PC-9 (cell line): ENCODE results near the gene IFT57. TPM values are rescaled to one million over a fixed set of nuclear protein-coding genes. Genes with fewer than 3 reads are reported as not detected.

ENCODE experiments used
- BruUV-seq: library from RNA; stranded (reverse); fragments of 400-500 nt; replicated peaks from 2 replicates; lab custom pipeline; 2021; lab: Mats Ljungman, UMichigan
- CTCF ChIA-PET: fragments of 300-600 bp; sonication (Branson Sonifier 250); formaldehyde crosslinking; loops from one replicate; lab custom pipeline; 2022; ENCODE audit warnings: antibody characterized with exemption; lab: Charles Lee
- POLR2A ChIA-PET: fragments of 300-600 bp; sonication (Branson Sonifier 250); formaldehyde crosslinking; loops from one replicate; lab custom pipeline; 2022; ENCODE audit warnings: antibody characterized with exemption; ENCODE audit not compliant: unreplicated experiment; lab: Charles Lee
- DNase-seq, 2 experiments: peaks; one replicate each; pipeline versions ENCODE4 v3.0.0 to v3.0.0-alpha.2; 2015 to 2022; ENCODE audit warnings: mixed read lengths in 1 of 2
- H2AFZ ChIP-seq: fragments of 200-600 bp; sonication (generic); 2 replicates; pipeline ENCODE4 v1.8.1; 2017; ENCODE audit warnings: antibody characterized with exemption
- H3F3A ChIP-seq: fragments of 200-600 bp; sonication (generic); 2 replicates; pipeline ENCODE4 v1.8.1; 2017; ENCODE audit warnings: antibody characterized with exemption, mild to moderate bottlenecking, low read depth; ENCODE audit not compliant: insufficient read depth
- H3K27ac ChIP-seq: fragments of 200-600 bp; sonication (generic); 2 replicates; pipeline ENCODE4 v1.6.1; 2016; ENCODE audit warnings: mixed run types
- H3K27me3 ChIP-seq: fragments of 200-600 bp; sonication (generic); 2 replicates; pipeline ENCODE4 v1.6.1; 2016; ENCODE audit warnings: low read depth, mixed run types; ENCODE audit not compliant: insufficient read depth
- H3K36me3 ChIP-seq: fragments of 200-600 bp; sonication (generic); 2 replicates; pipeline ENCODE4 v1.6.1; 2016; ENCODE audit warnings: low read depth, mixed run types
- H3K4me1 ChIP-seq: fragments of 200-600 bp; sonication (generic); replicated peaks from 2 replicates; pipeline ENCODE4 v1.6.1; 2016; ENCODE audit warnings: mixed run types; ENCODE audit not compliant: insufficient read depth
- H3K4me2 ChIP-seq: fragments of 200-600 bp; sonication (generic); 2 replicates; pipeline ENCODE4 v1.6.1; 2017; ENCODE audit warnings: mixed run types
- H3K4me3 ChIP-seq: fragments of 200-600 bp; sonication (generic); 2 replicates; pipeline ENCODE4 v1.6.1; 2016; ENCODE audit warnings: mixed run types
- H3K79me2 ChIP-seq: fragments of 200-600 bp; sonication (generic); 2 replicates; pipeline ENCODE4 v1.6.1; 2017; ENCODE audit warnings: low read depth, mixed run types
- H3K9me2 ChIP-seq: fragments of 200-600 bp; sonication (generic); 2 replicates; pipeline ENCODE4 v1.8.1; 2017; ENCODE audit warnings: mild to moderate bottlenecking; ENCODE audit not compliant: insufficient read depth
- H3K9me3 ChIP-seq: fragments of 200-600 bp; sonication (generic); 2 replicates; pipeline ENCODE4 v1.8.1; 2016; ENCODE audit warnings: low read depth; ENCODE audit not compliant: insufficient read depth
- H4K20me1 ChIP-seq: fragments of 200-600 bp; sonication (generic); 2 replicates; pipeline ENCODE4 v1.8.1; 2017; ENCODE audit not compliant: insufficient read depth
- EZH2 ChIP-seq: fragments of 200-600 bp; sonication (generic); IDR thresholded peaks from 2 replicates; pipeline ENCODE4 v1.8.0; 2017; ENCODE audit warnings: antibody characterized with exemption, low read depth
- intact Hi-C: fragments of 100-400 bp; cut with micrococcal nuclease; formaldehyde crosslinking; loops from one replicate; pipeline ENCODE4 v1.10.0; 2022; ENCODE audit not compliant: unreplicated experiment
- total RNA-seq: library from RNA; stranded (reverse); gene quantifications from 2 replicates; pipeline ENCODE4 v1.2.3, GENCODE V29; 2021
- TF ChIP-seq, protein P1 (sequence below): fragments of 200-600 bp; sonication (generic); conservative IDR thresholded peaks from 2 replicates; pipeline ENCODE4 v1.6.1; 2017; ENCODE audit warnings: mixed run types, antibody characterized with exemption, mild to moderate bottlenecking, moderate library complexity

The IFT57 gene
- total RNA-seq, 1 experiment from 2014 or later = 55.2 TPM

DNA sequence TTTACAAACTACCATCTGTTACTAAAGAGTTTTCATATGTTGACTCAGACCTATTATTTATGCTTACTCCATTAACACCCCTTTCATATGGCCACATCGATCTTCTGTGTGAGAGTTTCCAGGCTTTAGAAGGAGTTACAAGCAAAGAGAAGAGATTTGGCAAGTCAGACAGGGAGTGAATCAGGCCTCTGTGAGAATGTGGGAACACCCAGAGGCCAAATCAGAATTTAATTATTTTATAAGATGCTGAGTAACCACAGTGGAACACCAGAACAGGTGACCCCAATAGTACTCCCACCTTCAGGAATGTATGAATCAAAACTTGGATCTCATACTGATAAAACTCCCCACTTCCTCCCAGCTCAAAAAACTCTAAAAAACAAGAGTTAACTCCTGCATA, 42.0 kb downstream of the IFT57 start:
- BruUV-seq = no TSS peak
- TF ChIP-seq EZH2 = no peak
- TF ChIP-seq, protein P1, sequence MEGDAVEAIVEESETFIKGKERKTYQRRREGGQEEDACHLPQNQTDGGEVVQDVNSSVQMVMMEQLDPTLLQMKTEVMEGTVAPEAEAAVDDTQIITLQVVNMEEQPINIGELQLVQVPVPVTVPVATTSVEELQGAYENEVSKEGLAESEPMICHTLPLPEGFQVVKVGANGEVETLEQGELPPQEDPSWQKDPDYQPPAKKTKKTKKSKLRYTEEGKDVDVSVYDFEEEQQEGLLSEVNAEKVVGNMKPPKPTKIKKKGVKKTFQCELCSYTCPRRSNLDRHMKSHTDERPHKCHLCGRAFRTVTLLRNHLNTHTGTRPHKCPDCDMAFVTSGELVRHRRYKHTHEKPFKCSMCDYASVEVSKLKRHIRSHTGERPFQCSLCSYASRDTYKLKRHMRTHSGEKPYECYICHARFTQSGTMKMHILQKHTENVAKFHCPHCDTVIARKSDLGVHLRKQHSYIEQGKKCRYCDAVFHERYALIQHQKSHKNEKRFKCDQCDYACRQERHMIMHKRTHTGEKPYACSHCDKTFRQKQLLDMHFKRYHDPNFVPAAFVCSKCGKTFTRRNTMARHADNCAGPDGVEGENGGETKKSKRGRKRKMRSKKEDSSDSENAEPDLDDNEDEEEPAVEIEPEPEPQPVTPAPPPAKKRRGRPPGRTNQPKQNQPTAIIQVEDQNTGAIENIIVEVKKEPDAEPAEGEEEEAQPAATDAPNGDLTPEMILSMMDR = no peak
- peak in 1 of 2 experiments; percentile 65 for DNase-seq
- H4K20me1 ChIP-seq = no peaks in the 10 kb centered on the region
- H3F3A ChIP-seq = no peaks in the 10 kb centered on the region
- H3K4me2 ChIP-seq = no peak overlapping the region
- H3K4me3 ChIP-seq = no peak overlapping the region
- no peaks in the 10 kb centered on the region for H3K36me3 ChIP-seq
- H3K79me2 ChIP-seq = no peaks in the 10 kb centered on the region
- no peaks in the 10 kb centered on the region for H3K9me3 ChIP-seq
- no peaks in the 10 kb centered on the region; the same call in 1 of the 2 replicates for H3K9me2 ChIP-seq
- H3K27me3 ChIP-seq = no peaks in the 10 kb centered on the region
- 0 out of 2 replicates have a peak, but pooled peaks cover 7% of the 10 kb centered on the region for H3K4me1 ChIP-seq
- ChIA-PET POLR2A (interaction anchor here (0.6 kb wide), 1 partner anchor 35 kb away, joined by 3 read pairs; no protein-coding TSS in a partner anchor), CTCF (no interaction called here)
- intact Hi-C loops = no loop called here
- no peak overlapping the region for H2AFZ ChIP-seq
- H3K27ac ChIP-seq = peak overlapping the region; percentile 4; the same call in 1 of the 2 replicates

DNA sequence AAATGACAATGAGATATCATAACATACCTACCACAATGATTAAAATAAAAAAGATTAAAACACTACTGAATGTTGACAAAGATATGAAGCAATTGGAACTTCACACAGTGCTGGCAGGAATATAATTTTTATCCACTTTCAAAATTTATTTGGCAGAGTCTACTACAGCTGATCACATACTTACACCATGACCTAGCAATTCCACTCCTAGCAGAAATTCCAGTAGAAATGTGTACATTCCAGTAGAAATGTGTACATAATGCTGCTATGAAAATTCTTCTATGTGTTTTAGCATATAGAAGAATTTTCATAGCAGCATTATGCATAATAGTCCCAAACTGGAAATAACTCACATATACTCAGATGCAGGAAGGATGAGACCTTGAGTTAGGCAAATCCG, 43.5 kb downstream of the IFT57 start:
- DNase-seq = no peak

DNA sequence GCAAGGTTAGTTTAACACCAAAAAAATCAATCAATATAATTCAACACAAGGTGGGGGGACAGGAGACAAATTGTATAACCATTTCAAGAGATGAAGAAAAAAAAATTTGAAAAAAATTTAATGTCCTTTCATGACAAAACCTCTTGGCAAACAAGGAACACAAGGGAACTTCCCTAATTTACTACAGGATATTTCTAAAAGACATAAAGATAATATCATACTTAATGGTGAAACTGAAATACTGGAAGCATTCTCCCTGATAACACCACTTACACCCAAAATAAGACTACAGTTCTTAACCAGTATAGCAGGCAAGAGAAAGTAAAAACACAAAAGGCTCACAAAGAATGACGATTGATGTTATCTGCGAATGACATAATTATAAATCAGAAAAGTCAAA, 44.7 kb downstream of the IFT57 start:
- intact Hi-C loops = no loop called here
- no peaks in the 10 kb centered on the region for H3K79me2 ChIP-seq
- no peaks in the 10 kb centered on the region for H3K9me3 ChIP-seq
- CTCF ChIA-PET = no interaction called here
- POLR2A ChIA-PET = no interaction called here
- TF ChIP-seq EZH2 = no peak
- TF ChIP-seq, protein P1 = no peak
- no peak overlapping the region for H2AFZ ChIP-seq
- no peaks in the 10 kb centered on the region; the same call in 1 of the 2 replicates for H3K9me2 ChIP-seq
- DNase-seq = no peak
- no TSS peak for BruUV-seq
- no peak overlapping the region for H3K27ac ChIP-seq
- no peak overlapping the region for H3K4me3 ChIP-seq
- no peaks in the 10 kb centered on the region for H3F3A ChIP-seq
- H3K27me3 ChIP-seq = no peaks in the 10 kb centered on the region
- H3K36me3 ChIP-seq = no peaks in the 10 kb centered on the region
- no peak overlapping the region for H3K4me2 ChIP-seq
- H3K4me1 ChIP-seq = 0 out of 2 replicates have a peak, but pooled peaks cover 7% of the 10 kb centered on the region
- H4K20me1 ChIP-seq = no peaks in the 10 kb centered on the region

More for the DNA sequence above, 43.5 kb downstream of the IFT57 start:
- Histone ChIP-seq H3F3A (no peaks in the 10 kb centered on the region), H2AFZ (no peak overlapping the region), H3K36me3 (no peaks in the 10 kb centered on the region), H3K4me3 (no peak overlapping the region), H3K9me2 (no peaks in the 10 kb centered on the region; the same call in 1 of the 2 replicates), H3K4me2 (no peak overlapping the region), H3K9me3 (no peaks in the 10 kb centered on the region), H3K79me2 (no peaks in the 10 kb centered on the region), H3K27me3 (no peaks in the 10 kb centered on the region), H3K4me1 (0 out of 2 replicates have a peak, but pooled peaks cover 7% of the 10 kb centered on the region), H3K27ac (no peak overlapping the region), H4K20me1 (no peaks in the 10 kb centered on the region)
- intact Hi-C loops = no loop called here
- no TSS peak for BruUV-seq
- ChIA-PET POLR2A (interaction anchor here (0.6 kb wide), 1 partner anchor 534 kb away, joined by 3 read pairs; no protein-coding TSS in a partner anchor), CTCF (no interaction called here)
- TF ChIP-seq EZH2 = no peak
- TF ChIP-seq, protein P1 = no peak
